LNCAP (cell line): ENCODE data around the gene APOC3.

Source experiments
- TF ChIP-seq, protein P1 (sequence below): fragments of 450-650 bp; IDR thresholded peaks from 2 replicates; pipeline ENCODE4 v1.5.1; 2017; ENCODE audit warnings: mild to moderate bottlenecking

The APOC3 gene

DNA sequence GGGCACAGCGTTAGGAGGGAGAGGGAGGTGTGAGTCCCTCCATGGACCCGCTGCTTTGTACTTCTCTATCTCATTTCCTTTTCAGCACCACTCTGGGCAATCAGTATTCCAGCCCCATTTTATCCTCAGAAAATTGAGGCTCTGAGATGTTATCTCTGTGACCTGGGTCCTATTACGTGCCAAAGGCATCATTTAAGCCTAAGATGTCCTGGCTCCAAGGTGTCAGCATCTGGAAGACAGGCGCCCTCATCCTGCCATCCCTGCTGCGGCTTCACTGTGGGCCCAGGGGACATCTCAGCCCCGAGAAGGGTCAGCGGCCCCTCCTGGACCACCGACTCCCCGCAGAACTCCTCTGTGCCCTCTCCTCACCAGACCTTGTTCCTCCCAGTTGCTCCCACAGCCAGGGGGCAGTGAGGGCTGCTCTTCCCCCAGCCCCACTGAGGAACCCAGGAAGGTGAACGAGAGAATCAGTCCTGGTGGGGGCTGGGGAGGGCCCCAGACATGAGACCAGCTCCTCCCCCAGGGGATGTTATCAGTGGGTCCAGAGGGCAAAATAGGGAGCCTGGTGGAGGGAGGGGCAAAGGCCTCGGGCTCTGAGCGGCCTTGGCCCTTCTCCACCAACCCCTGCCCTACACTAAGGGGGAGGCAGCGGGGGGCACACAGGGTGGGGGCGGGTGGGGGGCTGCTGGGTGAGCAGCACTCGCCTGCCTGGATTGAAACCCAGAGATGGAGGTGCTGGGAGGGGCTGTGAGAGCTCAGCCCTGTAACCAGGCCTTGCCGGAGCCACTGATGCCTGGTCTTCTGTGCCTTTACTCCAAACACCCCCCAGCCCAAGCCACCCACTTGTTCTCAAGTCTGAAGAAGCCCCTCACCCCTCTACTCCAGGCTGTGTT is 829 bp upstream of the APOC3 start:
- TF ChIP-seq, protein P1, sequence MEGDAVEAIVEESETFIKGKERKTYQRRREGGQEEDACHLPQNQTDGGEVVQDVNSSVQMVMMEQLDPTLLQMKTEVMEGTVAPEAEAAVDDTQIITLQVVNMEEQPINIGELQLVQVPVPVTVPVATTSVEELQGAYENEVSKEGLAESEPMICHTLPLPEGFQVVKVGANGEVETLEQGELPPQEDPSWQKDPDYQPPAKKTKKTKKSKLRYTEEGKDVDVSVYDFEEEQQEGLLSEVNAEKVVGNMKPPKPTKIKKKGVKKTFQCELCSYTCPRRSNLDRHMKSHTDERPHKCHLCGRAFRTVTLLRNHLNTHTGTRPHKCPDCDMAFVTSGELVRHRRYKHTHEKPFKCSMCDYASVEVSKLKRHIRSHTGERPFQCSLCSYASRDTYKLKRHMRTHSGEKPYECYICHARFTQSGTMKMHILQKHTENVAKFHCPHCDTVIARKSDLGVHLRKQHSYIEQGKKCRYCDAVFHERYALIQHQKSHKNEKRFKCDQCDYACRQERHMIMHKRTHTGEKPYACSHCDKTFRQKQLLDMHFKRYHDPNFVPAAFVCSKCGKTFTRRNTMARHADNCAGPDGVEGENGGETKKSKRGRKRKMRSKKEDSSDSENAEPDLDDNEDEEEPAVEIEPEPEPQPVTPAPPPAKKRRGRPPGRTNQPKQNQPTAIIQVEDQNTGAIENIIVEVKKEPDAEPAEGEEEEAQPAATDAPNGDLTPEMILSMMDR, result no peak

DNA sequence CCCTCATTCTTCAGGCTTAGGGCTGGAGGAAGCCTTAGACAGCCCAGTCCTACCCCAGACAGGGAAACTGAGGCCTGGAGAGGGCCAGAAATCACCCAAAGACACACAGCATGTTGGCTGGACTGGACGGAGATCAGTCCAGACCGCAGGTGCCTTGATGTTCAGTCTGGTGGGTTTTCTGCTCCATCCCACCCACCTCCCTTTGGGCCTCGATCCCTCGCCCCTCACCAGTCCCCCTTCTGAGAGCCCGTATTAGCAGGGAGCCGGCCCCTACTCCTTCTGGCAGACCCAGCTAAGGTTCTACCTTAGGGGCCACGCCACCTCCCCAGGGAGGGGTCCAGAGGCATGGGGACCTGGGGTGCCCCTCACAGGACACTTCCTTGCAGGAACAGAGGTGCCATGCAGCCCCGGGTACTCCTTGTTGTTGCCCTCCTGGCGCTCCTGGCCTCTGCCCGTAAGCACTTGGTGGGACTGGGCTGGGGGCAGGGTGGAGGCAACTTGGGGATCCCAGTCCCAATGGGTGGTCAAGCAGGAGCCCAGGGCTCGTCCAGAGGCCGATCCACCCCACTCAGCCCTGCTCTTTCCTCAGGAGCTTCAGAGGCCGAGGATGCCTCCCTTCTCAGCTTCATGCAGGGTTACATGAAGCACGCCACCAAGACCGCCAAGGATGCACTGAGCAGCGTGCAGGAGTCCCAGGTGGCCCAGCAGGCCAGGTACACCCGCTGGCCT is 641 bp downstream of the APOC3 start:
- TF ChIP-seq, protein P1, result no peak

DNA sequence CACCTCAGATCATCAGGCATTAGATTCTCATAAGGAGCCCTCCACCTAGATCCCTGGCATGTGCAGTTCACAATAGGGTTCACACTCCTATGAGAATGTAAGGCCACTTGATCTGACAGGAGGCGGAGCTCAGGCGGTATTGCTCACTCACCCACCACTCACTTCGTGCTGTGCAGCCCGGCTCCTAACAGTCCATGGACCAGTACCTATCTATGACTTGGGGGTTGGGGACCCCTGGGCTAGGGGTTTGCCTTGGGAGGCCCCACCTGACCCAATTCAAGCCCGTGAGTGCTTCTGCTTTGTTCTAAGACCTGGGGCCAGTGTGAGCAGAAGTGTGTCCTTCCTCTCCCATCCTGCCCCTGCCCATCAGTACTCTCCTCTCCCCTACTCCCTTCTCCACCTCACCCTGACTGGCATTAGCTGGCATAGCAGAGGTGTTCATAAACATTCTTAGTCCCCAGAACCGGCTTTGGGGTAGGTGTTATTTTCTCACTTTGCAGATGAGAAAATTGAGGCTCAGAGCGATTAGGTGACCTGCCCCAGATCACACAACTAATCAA is 2.2 kb downstream of the APOC3 start:
- TF ChIP-seq, protein P1, result no peak

DNA sequence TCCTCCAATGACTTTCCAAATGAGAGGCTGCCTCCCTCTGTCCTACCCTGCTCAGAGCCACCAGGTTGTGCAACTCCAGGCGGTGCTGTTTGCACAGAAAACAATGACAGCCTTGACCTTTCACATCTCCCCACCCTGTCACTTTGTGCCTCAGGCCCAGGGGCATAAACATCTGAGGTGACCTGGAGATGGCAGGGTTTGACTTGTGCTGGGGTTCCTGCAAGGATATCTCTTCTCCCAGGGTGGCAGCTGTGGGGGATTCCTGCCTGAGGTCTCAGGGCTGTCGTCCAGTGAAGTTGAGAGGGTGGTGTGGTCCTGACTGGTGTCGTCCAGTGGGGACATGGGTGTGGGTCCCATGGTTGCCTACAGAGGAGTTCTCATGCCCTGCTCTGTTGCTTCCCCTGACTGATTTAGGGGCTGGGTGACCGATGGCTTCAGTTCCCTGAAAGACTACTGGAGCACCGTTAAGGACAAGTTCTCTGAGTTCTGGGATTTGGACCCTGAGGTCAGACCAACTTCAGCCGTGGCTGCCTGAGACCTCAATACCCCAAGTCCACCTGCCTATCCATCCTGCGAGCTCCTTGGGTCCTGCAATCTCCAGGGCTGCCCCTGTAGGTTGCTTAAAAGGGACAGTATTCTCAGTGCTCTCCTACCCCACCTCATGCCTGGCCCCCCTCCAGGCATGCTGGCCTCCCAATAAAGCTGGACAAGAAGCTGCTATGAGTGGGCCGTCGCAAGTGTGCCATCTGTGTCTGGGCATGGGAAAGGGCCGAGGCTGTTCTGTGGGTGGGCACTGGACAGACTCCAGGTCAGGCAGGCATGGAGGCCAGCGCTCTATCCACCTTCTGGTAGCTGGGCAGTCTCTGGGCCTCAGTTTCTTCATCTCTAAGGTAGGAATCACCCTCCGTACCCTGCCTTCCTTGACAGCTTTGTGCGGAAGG is 2.9 kb downstream of the APOC3 start:
- TF ChIP-seq, protein P1, result no peak

DNA sequence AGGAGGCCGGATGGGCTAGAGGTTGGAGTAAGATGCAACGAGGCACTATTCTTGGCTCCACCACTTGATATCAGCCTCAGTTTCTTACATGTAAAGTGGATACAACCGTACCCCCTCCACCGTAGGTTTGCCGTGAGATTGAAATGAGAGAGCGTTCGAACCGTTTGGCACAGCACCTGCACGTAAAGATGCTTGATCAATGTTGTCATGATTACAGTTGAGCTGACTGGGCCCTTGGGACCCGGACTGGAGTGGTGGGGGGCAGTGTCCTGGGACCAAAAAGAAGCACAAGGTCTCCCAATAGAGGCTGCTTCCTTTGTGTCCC is 3.7 kb downstream of the APOC3 start:
- TF ChIP-seq, protein P1, result no peak

DNA sequence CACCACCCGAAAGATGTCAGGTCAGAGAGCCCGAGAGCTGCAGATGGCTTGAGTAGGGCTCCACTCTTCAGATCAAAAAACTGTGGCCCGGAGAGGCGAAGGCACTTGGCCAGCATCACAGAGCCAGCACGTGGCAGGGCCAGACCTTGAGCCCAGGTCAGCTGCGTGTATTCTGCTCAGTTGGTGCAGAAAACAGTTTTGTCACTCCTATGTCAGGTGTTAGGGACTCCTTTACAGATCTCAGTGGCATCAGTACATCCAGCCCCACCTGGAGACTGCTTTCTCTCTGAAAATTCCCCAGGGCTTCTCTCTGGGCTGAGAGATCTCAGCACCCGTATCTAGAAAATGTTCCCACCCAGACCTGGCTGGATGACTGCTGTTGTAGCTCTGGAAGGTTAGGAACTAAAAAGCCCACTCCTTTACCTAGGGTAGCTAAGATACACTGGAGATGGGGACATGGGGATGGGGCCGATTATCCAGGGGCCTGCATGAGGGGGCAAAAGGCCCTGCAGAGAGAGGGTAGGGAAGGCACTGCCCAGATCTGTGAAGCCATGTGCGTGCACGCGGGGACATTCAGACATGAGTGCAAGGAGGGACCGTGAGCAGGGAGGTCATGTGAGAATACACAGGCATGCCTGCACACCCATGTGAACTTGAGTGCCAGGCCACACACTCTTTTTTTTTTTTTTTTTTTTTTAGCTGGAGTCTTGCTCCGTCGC is 4.3 kb downstream of the APOC3 start:
- TF ChIP-seq, protein P1, result no peak
